Activated CD8-positive, alpha-beta memory T cell treated with anti-CD3 and anti-CD28 coated beads, Interleukin-2, amount 50 U/mL, for 24 hours (primary cell): ENCODE measurements around the gene CCL26.

Experiments used
- DNase-seq: peaks from one replicate; pipeline ENCODE4 v3.0.0-alpha.2; 2020; ENCODE audit errors: extremely low read depth

CCL26 gene, protein sequence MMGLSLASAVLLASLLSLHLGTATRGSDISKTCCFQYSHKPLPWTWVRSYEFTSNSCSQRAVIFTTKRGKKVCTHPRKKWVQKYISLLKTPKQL

GRCh38 chr7:75772081-75773077, at the start of gene CCL26:
Gene CCL26, minus strand, starts transcription at chr7:75772211. Its CDS starts 35 bp downstream, at chr7:75772176.
- no peak for DNase-seq

- no peak for DNase-seq
These were observed 48.7 kb upstream of the CCL26 start for GRCh38 chr7:75820688-75821087.

GRCh38 chr7:75819711-75820110, 47.7 kb upstream of the CCL26 start:
- no peak for DNase-seq

GRCh38 chr7:75818472-75818871, 46.5 kb upstream of the CCL26 start:
- DNase-seq = no peak

DNA sequence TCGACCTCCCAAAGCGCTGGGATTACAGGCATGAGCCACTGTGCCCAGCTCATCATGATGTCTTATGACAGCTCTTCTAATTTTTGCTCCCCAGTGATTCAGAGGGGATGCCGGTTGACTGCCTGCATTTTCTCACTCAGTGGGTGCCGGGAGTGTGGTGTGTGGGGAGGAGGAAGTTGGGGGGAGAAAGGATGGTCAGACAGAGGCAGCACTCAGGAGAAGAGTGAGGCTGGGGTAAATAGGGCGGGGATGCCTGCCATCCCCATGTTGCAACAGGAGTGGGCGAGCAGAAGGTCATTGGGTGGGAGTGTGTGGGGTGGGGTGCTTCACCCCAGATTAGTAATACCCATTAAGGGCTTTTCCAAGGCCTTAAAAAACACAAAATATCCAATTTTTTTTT, 45.1 kb upstream of the CCL26 start:
- no peak for DNase-seq

GRCh38 chr7:75815418-75816064, 43.5 kb upstream of the CCL26 start:
- DNase-seq = no peak

DNA sequence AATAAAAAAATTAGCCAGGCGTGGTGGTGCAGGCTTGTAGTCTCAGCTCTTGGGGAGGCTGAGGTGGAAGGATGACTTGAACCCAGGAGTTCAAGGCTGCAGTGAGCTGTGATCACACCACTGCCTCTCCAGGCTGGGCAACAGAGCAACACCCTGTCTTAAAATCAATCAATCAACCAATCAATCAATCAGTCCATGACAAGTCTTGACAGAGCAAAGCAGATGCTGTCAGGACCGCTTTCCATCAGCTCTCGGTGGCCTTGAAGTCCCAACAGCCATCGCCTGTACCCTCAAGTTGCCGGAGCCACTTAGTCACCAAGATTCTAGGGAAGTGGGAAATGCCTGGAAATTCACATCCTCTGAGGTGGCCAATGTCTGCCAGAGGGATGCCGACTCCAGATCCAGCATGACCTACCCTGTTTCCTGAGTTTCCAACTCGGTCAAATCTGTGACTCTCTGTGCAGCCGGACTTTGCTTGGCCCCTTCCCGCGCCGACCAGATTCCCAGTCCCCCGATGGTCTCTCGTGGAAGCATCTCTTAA, 42.5 kb upstream of the CCL26 start:
- no peak for DNase-seq

GRCh38 chr7:75813781-75814236, 41.8 kb upstream of the CCL26 start, which contains the start of gene CCL24:
Gene CCL24, minus strand, starts transcription at chr7:75813806. Its CDS starts 91 bp downstream, at chr7:75813715.
- DNase-seq = no peak

GRCh38 chr7:75813084-75813483, 41.1 kb upstream of the CCL26 start:
- DNase-seq = no peak

DNA sequence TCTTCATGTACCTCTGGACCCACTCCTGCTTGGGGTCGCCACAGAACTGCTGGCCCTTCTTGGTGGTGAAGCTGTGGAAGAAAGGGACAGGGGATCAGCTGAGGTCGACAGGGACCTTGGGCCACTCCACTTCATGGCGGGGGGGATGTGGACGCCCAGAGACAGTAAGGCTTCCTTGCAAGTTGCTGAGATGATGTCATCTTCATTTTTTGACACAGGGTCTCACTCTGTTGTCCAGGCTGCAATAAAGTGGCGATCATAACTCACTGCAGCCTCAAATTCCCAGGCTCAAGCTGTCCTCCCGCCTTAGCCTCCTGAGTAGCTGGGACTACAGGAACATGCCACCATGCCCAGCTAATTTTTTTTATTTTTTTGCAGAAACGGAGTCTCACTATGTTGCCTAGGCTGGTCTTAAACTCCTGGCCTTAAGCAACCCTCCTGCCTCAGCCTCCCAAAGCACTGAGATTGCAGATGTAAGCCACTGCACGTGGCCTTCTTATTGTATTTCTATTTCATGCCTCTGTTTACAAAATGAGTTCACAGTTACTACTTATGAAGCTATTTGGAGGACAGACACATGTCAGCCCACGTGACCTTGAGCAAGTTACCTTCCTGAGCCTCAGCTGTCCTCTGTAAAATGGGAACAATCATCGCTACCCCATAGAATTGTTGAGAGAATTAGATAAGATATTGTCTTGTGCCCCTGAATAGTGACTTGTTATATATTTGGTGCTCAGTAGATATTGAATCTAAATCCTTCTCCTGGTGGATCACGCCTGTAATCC, 40.1 kb upstream of the CCL26 start:
- DNase-seq = no peak

DNA sequence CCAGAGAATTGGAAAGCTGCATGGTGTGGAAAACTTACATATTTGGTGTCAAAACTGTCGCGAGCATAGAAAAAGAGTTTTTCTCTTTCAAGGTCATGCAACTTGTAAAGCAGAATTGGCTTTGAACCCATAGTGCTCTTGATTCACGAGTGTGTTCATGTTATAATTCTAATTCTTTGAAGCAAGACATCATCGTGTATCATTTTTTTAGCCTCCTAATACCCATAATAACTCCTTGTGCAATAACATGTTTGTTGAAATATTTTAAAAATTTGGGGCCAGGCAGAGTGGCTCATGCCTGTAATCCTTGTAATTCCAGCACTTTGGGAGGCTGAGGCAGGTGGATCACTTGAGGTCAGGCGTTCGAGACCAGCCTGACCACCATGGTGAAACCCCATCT, 37.4 kb upstream of the CCL26 start:
- DNase-seq = no peak

DNA sequence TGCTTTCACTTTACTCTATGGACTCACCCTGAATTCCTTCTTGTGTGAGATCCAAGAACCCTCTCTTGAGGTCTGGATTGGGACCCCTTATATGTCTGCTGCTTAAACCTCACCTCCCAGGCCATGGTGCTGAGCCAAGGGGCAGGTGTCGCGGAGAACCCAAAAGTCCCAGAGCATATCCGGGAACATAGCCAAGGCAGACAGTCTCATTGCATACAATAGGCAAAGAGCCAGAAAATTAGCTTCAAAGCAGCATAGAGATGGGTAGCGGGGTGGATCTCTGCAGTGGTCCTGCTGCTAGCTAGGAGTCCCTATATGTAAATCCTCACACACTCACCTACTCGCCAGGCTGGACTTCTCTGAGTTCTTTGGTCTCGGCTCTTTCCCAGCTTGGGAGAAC, 36.1 kb upstream of the CCL26 start:
- no peak for DNase-seq

DNA sequence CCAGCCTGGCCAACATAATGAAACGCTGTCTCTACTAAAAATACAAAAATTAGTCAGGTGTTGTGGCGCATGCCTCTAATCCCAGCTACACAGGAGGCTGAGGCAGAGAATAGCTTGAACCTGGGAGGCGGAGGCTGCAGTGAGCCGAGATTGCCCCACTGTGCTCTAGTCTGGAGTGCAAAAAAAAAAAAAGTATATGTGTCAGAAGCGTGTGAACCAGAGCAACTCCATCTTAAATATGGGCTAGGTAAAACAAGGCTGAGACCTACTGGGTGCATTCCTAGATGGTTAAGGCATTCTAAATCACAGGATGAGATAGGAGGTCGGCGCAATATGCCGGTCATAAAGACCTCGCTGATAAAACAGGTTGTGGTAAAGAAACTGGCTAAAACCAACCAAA, 35.4 kb upstream of the CCL26 start:
- no peak for DNase-seq

DNA sequence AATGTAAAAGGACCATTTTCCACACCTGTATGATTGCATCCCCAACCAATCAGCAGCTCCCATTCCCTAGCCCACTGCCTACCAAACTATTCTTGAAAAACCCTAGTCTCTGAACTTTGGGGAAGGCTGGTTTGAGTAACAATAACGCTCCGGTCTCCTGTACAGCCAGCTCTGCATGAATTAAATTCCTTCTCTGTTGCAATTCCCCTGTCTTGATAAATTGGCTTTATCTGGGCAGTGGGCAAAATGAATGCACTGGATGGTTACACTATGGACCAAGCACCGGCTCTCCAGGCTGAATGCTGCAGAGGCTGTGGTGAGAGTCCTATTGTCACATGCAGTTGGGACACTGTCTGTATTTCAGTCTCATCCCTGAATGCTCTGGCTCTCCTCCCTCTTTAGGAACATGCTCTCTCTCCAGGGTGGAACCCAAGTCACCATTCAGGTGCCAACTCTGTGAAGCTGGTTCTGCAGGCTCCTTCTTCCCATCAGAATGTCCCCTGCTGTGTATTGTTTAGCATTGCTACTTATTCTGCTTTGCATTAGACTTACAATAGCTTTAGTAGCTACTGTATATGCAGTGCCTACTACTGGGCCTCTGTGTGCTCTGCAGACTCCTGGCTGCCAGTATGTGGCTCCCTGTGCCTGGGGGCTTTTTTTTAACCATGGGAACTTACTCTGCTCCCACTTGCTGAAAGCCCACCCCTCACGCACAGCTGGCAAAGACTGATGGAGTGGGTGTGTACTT, 34.7 kb upstream of the CCL26 start:
- DNase-seq = no peak

- no peak for DNase-seq
These were observed 32.7 kb upstream of the CCL26 start for GRCh38 chr7:75804705-75805104.

- DNase-seq = no peak
These were observed 32.0 kb upstream of the CCL26 start for GRCh38 chr7:75804004-75804403.

GRCh38 chr7:75802552-75802821, 30.5 kb upstream of the CCL26 start:
- no peak for DNase-seq

DNA sequence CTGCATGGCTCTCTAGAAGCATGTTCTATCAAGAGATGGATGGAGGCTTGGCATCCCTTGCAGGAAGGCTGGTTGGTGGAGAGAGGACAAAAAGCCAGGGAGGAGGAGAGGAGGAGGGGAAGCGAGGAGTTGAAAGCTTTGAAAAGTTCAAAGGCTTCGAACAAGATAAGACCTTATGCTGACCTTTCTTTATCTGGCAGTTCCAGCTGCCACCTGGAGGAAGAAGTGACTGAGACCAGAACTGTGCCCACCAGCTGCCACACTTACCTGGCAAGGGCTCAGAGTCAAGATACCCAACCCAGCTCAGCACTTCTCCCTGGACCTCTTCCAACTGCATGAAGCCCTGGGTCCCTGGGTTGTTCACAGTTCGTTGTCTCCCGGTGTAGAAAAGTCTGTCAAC, 26.8 kb upstream of the CCL26 start:
- no peak for DNase-seq

DNA sequence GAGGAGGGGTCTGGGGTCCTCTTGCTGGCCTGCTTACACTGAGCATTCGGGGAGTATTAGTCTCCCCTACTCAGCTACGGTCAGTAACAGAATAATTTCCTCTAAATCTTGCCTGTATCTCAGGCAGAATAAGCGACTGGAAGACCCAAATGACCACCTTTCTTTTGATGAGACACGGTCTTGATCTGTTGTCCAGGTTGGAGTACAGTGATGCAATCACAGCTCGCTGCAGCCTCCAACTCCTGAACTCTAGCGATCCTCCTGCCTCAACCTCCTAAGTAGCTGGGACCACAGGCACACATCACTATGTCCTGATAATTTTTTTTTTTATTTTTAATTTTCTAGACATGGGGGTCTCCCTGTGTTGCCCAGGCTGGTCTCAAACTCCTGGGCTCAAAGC, 24.4 kb upstream of the CCL26 start:
- DNase-seq = no peak

DNA sequence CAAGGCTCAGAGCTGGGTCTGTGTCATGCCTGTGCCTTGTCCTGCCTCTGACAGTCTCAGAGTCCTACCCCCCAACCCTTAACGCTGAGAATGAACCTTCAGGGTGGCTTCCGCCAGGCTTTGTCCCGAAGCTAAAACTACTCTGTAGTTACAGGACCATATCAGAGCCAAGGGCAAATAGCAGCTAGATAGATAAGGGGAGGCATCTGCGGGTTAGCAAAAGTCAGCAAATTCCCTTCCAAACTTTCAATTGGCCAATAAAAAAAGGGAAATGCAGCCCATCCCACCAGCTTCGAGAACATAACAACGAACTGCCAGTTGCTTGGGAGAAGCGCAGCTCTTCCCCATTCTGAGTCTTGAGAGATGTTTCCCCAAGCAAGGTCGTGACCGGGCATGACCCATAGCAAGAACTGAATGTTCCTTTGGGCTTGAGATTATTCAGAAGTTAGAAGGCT, 23.8 kb upstream of the CCL26 start:
- DNase-seq = no peak

DNA sequence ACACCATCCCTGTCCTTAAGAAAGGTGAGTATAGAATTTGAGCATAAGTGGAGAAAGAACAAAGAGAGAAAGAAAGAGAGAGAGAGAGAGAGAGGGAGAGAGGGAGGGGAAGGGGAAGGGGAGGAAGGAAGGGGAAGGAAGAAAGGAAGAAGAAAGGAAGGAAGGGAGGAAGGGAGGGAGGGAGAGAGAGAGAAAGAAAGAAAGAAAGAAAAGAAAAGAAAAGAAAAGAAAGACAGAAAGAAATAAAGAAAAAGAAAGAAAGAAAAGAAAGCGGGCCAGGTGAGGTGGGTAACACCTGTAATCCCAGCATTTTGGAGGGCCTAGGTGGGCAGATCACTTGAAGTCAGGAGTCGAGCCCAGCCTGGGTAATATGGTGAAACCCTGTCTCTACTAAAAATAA, 21.7 kb upstream of the CCL26 start:
- DNase-seq = no peak
